Left lung (tissue), 10 donors: ENCODE measurements around the gene RAPGEF1. TPM values are rescaled to one million over a fixed set of nuclear protein-coding genes. Genes with fewer than 3 reads are reported as not detected.
A peak's percentile ranks its signal among the peaks of the same experiment; 100 is the strongest.

Source experiments
- ATAC-seq: fragments of 200-7000 bp; cut with Tn5 transposase; one replicate; pipeline ENCODE4 v1.9.1; 2020; ENCODE audit warnings: moderate library complexity
- DNase-seq, 4 donors: peaks; one replicate each; pipeline ENCODE4 v3.0.0-alpha.2; 2013 to 2020
- H3K27ac ChIP-seq, 2 donors: fragments of 200-600 bp; sonication (generic) in 1 of 2; one replicate each; pipeline versions ENCODE4 v1.5.0 to v1.8.0; 2020 to 2021
- H3K27me3 ChIP-seq, 2 donors: fragments of 200-600 bp; sonication (generic) in 1 of 2; one replicate each; pipeline versions ENCODE4 v1.5.0 to v1.8.0; 2020 to 2021
- H3K36me3 ChIP-seq, 2 donors: fragments of 200-600 bp; sonication (generic) in 1 of 2; one replicate each; pipeline versions ENCODE4 v1.5.0 to v1.8.0; 2020 to 2021
- H3K4me1 ChIP-seq, 2 donors: fragments of 200-600 bp; one replicate each; pipeline ENCODE4 v1.8.0; 2021
- H3K4me3 ChIP-seq, 2 donors: fragments of 200-600 bp; sonication (generic) in 1 of 2; one replicate each; pipeline versions ENCODE4 v1.5.0 to v1.8.0; 2020 to 2021; ENCODE audit warnings: mild to moderate bottlenecking in 1 of 2
- H3K9me3 ChIP-seq, 2 donors: fragments of 200-600 bp; sonication (generic) in 1 of 2; one replicate each; pipeline versions ENCODE4 v1.5.0 to v1.8.0; 2020 to 2021
- intact Hi-C, 2 donors: fragments of 100-400 bp; cut with DNase I; formaldehyde crosslinking; loops; one replicate each; pipeline versions ENCODE4 v1.11.2 to v1.14.2; 2022
- polyA plus RNA-seq, 6 donors: library from polyadenylated mRNA; unstranded; fragments of 120-200 nt; gene quantifications; one replicate each; pipeline ENCODE4 v1.2.1, GENCODE V29; 2013; ENCODE audit not compliant: insufficient read length in 6 of 6
- total RNA-seq, 2 donors: library from RNA; stranded (reverse); fragmentation: NEBNext Ultra II Directional; extraction: Animal tissue kit (Norgen Biotek cat#: 25700); gene quantifications; one replicate each; pipeline ENCODE4 v1.2.1, GENCODE V29; 2021
- TF ChIP-seq, protein P1 (sequence below), 2 donors: fragments of 200-600 bp; sonication (generic) in 1 of 2; IDR thresholded peaks; one replicate each; pipeline versions ENCODE4 v1.5.0 to v1.8.0; 2021; ENCODE audit warnings: antibody characterized with exemption in 2 of 2
- donor health status: DM: no; HTN: yes; CAD: no.
- donor health status: DM: no; HTN: no; CAD: no.

The RAPGEF1 gene
- total and polyA plus RNA-seq, 8 donors: 37.5 to 112 (median 45.6) TPM

DNA sequence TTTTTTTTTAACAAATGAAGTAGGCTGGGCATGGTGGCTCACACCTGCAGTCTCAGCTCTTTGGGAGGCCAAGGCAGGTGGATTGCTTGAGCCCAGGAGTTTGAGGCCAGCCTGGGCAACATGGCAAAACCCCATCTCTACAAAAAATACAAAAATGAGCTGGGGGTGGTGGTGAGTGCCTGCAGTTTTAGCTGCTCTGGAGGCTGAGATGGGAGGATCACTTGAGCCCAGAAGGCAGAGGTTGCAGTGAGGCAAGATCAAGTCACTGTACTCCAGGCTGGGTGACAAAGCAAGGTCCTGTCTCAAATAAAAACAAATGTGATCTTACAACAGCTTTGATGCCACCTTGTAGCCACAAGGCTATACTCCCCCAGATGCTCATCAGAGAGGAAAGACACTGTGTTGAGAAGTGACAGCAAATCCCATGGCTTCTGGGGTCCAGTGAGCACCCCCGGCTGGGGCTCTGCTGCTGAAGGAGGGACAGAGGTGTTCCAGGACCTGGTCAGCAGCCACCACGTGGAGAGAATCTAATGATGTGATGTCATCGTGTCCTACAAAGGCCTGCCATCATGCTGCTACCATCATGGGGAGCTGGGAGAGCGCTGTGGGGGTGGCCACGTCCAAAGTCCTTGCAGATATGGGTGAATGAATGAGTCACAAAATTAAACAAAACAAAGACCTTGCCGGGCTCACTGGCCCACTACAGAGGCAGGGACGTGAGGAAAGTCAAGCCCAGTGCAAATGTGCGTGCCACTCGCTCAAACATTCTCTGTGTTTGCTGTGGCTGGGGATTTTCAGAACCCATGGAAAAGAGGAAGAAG is 133.9 kb downstream of the RAPGEF1 start:
- TF ChIP-seq, protein P1, sequence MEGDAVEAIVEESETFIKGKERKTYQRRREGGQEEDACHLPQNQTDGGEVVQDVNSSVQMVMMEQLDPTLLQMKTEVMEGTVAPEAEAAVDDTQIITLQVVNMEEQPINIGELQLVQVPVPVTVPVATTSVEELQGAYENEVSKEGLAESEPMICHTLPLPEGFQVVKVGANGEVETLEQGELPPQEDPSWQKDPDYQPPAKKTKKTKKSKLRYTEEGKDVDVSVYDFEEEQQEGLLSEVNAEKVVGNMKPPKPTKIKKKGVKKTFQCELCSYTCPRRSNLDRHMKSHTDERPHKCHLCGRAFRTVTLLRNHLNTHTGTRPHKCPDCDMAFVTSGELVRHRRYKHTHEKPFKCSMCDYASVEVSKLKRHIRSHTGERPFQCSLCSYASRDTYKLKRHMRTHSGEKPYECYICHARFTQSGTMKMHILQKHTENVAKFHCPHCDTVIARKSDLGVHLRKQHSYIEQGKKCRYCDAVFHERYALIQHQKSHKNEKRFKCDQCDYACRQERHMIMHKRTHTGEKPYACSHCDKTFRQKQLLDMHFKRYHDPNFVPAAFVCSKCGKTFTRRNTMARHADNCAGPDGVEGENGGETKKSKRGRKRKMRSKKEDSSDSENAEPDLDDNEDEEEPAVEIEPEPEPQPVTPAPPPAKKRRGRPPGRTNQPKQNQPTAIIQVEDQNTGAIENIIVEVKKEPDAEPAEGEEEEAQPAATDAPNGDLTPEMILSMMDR (IDR thresholded peaks at IDR 0.05): no peak
- no peaks in the 10 kb centered on the region for H3K9me3 ChIP-seq
- H3K4me3 ChIP-seq: no peak overlapping the region
- no peaks in the 10 kb centered on the region for H3K27me3 ChIP-seq
- intact Hi-C loops: no loop called here
- peaks cover 19 to 39% of the 10 kb centered on the region in 2 donors for H3K4me1 ChIP-seq
- H3K36me3 ChIP-seq: peaks cover 0 to 94% of the 10 kb centered on the region in 2 donors
- DNase-seq: peak in 1 of 4 donors; percentile 21
- no peak overlapping the region for H3K27ac ChIP-seq
- no peak for ATAC-seq

DNA sequence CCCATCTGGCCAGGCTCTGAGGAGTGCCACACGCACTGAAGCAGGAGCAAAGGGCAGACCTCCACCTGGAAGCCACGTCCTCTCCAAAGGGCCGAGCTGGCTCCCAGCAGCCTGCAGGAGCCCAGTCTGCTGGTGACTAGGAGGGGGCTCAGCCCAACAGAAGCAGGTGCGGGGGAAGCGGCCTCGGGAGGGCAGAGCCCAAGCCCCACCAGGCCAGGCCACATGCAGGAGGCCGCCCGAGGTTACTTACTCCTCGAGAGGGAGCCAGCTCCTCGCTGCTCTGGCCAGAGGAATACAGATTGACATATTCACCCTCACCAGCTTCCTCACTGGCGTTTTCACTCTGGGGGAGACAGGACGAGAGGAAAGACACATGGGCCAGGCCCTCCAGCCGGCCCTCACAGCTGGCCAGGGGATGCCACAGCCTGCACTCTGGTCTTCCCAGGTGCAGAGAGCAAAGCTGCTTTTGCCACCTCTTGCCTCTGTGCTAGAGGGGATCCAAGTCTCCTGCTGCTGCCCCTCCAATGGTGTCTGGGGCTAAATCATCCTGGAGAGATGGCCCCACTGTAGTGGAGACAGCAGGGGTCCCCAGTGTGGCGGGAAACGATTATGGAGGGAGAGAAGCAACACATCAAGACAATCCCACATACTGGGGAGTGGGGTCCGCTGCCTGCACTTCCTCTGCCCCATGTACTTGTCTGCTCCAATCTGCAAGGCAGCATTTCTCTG is 136.0 kb downstream of the RAPGEF1 start:
- Histone ChIP-seq H3K27me3 (no peaks in the 10 kb centered on the region), H3K4me1 (peaks cover 10 to 27% of the 10 kb centered on the region in 2 donors), H3K4me3 (no peak overlapping the region), H3K36me3 (peaks cover 0 to 94% of the 10 kb centered on the region in 2 donors), H3K9me3 (no peaks in the 10 kb centered on the region), H3K27ac (no peak overlapping the region)
- intact Hi-C loops: no loop called here
- TF ChIP-seq, protein P1 (IDR thresholded peaks at IDR 0.05): no peak
- ATAC-seq (no peak), DNase-seq (peak in 1 of 4 donors; percentile 53)

DNA sequence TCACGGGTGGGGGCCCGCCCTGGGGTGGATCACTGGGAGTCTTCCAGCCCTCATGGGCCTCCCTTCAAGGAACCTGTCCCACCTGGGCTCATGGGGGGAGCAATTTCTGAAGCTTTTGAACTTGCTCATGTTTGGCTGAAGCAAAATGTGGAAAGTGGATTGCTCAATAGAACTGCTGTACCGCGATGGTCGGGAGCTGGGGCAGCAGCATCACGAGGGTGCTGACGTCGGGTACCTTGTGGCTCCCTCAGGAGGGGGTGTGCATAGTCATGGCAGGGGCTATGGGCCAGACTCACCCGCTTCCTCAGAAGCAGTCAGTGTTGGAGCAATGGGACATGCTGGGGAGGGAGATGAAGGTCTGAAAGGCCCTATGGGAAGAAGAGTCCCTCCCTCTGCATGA is 136.7 kb downstream of the RAPGEF1 start:
- peaks cover 0 to 93% of the 10 kb centered on the region in 2 donors for H3K36me3 ChIP-seq

DNA sequence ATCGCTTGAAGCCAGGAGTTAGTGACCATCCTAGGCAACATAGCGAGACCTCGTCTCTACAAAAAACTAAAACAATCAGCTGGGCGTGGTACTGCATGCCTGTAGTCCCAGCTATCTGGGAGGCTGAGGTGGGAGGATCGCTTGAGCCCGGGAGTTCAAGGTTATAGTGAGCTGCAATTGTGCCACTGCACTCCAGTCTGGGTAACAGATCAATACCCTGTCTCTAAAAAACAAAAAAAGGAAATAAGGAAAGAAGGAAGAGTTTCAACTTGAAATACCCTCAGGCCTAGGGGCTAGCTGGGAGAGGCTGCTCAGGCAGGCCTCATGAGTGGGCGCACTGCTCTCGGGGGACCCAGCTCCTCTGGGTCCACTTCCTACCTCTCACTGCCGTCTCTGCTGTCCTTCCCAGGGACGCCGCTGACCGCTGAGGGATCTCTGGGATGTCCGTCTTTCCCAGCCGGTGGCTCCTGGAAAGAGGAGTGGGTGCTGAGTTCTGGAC is 138.1 kb downstream of the RAPGEF1 start:
- ATAC-seq: no peak
- TF ChIP-seq, protein P1 (IDR thresholded peaks at IDR 0.05): no peak
- H3K9me3 ChIP-seq: no peaks in the 10 kb centered on the region
- no peaks in the 10 kb centered on the region for H3K27me3 ChIP-seq
- intact Hi-C loops: no loop called here
- peak in 1 of 4 donors; percentile 42 for DNase-seq
- peaks cover 0 to 36% of the 10 kb centered on the region in 2 donors for H3K4me1 ChIP-seq
- H3K36me3 ChIP-seq: peaks cover 0 to 94% of the 10 kb centered on the region in 2 donors
- H3K27ac ChIP-seq: no peak overlapping the region
- H3K4me3 ChIP-seq: no peak overlapping the region

More for the DNA sequence above, 136.7 kb downstream of the RAPGEF1 start:
- Histone ChIP-seq H3K9me3 (no peaks in the 10 kb centered on the region), H3K27me3 (no peaks in the 10 kb centered on the region), H3K4me3 (no peak overlapping the region), H3K4me1 (peaks cover 4 to 27% of the 10 kb centered on the region in 2 donors), H3K27ac (no peak overlapping the region)
- intact Hi-C loops: no loop called here
- TF ChIP-seq, protein P1 (IDR thresholded peaks at IDR 0.05): no peak
- ATAC-seq: peak; percentile 15
- peak in 1 of 4 donors; percentile 75 for DNase-seq
